ENCODE measurements around the gene PTS. TPM values are rescaled to one million over a fixed set of nuclear protein-coding genes. Genes with fewer than 3 reads are reported as not detected.
A peak's percentile ranks its signal among the peaks of the same experiment; 100 is the strongest.

Gene PTS
- total RNA-seq, 3 donors from 2014 or later, result 27.4 to 29.5 (median 27.7) TPM

DNA sequence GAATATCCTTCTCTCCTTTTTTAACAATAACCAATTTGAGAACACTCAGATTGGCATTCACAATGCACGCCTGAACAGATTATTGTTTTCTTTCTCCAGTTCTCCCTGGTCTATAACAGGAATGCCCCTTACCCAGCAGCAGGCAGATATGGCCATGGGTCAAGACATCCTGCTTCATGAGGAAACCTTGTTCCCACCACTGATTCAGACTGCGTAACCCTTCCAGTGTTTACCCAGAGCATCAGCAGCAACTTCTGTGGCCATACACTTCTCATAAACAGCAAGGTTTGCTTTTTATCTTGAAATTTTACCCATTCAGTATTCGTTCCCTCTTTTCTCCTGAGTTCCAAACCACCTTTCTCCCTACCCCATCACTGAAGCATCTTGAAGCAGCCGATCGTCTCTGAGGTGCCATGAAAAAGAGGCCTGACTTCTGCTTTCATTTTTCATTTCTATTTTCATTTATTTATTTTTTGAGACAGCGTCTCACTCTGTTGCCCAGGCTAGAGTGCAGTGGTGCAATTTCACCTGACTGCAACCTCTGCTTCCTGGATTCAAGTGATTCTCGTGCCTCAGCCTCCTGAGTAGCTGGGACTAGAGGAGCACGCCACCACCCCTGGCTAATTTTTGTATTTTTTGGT is 9.6 kb downstream of the PTS start:
- no peaks in the 10 kb centered on the region for H3K36me3 ChIP-seq (ENCODE audit: low read depth)

DNA sequence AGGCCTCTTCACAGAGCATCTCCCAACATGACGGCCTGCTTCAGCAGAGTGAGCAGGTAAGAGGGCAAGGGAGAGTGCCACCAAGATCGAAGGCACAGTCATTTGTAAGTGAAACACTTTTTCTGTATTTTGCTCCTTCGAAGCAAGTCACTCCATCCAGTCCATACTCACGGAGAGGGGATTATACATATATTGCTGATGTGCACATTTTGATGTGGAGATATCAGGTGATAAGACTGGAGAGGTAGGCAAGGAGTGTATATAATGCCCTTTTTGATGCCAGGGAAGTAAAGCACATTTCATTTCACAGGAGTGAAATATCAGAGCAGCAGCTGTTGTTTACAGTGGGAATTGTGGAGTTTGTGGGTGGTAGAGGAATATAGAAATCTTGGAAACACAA is 11.2 kb downstream of the PTS start:
- no peak overlapping the region for H3K4me3 ChIP-seq
- no peaks in the 10 kb centered on the region for H3K4me1 ChIP-seq (ENCODE audit: low read depth)
- ATAC-seq (no peak), DNase-seq (no peak)
- intact Hi-C loops (cut with DNase I, micrococcal nuclease), result no loop called here
- TF ChIP-seq, protein P1, sequence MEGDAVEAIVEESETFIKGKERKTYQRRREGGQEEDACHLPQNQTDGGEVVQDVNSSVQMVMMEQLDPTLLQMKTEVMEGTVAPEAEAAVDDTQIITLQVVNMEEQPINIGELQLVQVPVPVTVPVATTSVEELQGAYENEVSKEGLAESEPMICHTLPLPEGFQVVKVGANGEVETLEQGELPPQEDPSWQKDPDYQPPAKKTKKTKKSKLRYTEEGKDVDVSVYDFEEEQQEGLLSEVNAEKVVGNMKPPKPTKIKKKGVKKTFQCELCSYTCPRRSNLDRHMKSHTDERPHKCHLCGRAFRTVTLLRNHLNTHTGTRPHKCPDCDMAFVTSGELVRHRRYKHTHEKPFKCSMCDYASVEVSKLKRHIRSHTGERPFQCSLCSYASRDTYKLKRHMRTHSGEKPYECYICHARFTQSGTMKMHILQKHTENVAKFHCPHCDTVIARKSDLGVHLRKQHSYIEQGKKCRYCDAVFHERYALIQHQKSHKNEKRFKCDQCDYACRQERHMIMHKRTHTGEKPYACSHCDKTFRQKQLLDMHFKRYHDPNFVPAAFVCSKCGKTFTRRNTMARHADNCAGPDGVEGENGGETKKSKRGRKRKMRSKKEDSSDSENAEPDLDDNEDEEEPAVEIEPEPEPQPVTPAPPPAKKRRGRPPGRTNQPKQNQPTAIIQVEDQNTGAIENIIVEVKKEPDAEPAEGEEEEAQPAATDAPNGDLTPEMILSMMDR (IDR thresholded peaks at IDR 0.05), result no peak
- H3K36me3 ChIP-seq (ENCODE audit: low read depth), result no peaks in the 10 kb centered on the region
- H3K9me3 ChIP-seq, result no peaks in the 10 kb centered on the region

More for the DNA sequence above, 9.6 kb downstream of the PTS start:
- DNase-seq, result no peak
- Histone ChIP-seq H3K9me3 (no peaks in the 10 kb centered on the region), H3K4me1 (ENCODE audit: low read depth) (no peaks in the 10 kb centered on the region), H3K4me3 (no peak overlapping the region)
- TF ChIP-seq, protein P1 (IDR thresholded peaks at IDR 0.05), result no peak
- intact Hi-C loops (cut with DNase I, micrococcal nuclease), result no loop called here
- no peak for ATAC-seq

DNA sequence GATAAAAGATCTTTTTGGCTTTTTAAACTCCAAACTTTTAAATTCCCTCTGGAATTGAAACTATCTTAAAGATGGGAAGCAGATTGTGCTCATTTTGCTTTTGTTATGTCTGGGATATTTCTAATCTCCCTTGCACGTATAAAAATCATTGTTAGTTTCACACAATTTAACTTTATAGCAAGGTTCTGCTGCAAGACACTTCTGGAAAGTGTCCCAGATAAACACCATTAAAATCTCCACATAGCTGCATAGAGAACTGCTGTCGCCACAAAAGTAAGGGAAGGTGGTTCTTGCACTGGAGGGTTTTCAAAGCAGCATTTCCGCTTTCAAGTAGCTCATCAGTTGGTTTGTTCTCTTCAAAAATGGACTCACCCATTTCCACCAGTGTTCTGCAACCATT is 11.8 kb downstream of the PTS start:
- Histone ChIP-seq H3K4me1 (ENCODE audit: low read depth) (no peaks in the 10 kb centered on the region), H3K9me3 (no peaks in the 10 kb centered on the region), H3K4me3 (no peak overlapping the region), H3K36me3 (ENCODE audit: low read depth) (no peaks in the 10 kb centered on the region)
- no peak for ATAC-seq
- TF ChIP-seq, protein P1 (IDR thresholded peaks at IDR 0.05), result no peak
- DNase-seq, result no peak
- intact Hi-C loops (cut with DNase I, micrococcal nuclease), result no loop called here

DNA sequence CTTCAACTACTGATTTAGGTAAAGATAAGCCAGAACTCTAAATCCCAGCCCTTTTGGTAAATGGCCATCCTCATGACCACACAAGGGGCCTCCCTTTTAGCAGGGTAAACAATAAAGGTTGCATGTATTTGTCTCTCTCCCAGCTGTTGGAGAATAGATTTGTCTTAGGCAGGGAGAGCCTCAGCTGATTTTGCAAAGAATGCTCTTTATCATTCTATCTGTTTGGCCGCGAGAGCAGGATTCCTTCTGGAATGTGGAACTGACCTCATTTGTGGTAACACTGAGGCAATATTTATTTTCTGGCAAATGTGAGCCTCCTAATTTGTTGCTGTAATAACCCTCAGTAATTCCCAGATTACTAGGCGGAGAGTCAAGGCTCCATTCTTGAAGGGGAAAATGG is 15.3 kb downstream of the PTS start:
- peak in 1 of 3 donors; percentile 21 for DNase-seq
- H3K9me3 ChIP-seq, result no peaks in the 10 kb centered on the region
- no peaks in the 10 kb centered on the region for H3K36me3 ChIP-seq (ENCODE audit: low read depth)
- peak; percentile 43 for ATAC-seq
- TF ChIP-seq, protein P1 (IDR thresholded peaks at IDR 0.05), result no peak
- H3K4me1 ChIP-seq (ENCODE audit: low read depth), result no peaks in the 10 kb centered on the region
- H3K4me3 ChIP-seq, result no peak overlapping the region
- intact Hi-C loops (cut with DNase I, micrococcal nuclease), result no loop called here

DNA sequence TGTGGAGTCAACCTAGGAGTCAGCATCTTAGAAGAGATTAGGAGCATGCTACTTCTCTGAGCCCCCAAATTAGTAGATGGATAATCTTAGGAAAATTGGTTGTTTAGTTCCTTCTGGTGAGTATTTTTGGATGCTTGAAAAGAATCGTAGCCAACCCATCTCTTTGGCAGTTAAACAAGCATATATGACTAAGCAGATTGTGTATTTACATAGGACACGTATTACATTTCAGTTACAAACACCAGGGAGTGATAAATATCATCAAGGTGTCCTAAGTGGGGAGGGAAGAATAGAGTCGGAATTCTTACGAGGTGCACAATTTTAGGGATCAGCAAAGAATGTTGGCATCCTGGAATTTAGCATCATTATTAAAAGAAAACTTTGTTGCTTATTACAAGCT is 21.0 kb downstream of the PTS start:
- Histone ChIP-seq H3K4me3 (no peak overlapping the region), H3K4me1 (ENCODE audit: low read depth) (no peaks in the 10 kb centered on the region), H3K36me3 (ENCODE audit: low read depth) (no peaks in the 10 kb centered on the region), H3K9me3 (no peaks in the 10 kb centered on the region)
- TF ChIP-seq, protein P1 (IDR thresholded peaks at IDR 0.05), result no peak
- DNase-seq, result no peak
- intact Hi-C loops (cut with DNase I, micrococcal nuclease), result no loop called here
- no peak for ATAC-seq

GRCh38 chr11:112248201-112248600 is 22.0 kb downstream of the PTS start:
- TF ChIP-seq, protein P1 (IDR thresholded peaks at IDR 0.05), result no peak
- no peak overlapping the region for H3K4me3 ChIP-seq
- no peaks in the 10 kb centered on the region for H3K4me1 ChIP-seq (ENCODE audit: low read depth)
- intact Hi-C loops (cut with DNase I, micrococcal nuclease), result no loop called here
- no peak for ATAC-seq
- H3K36me3 ChIP-seq (ENCODE audit: low read depth), result no peaks in the 10 kb centered on the region
- H3K9me3 ChIP-seq, result no peaks in the 10 kb centered on the region
- no peak for DNase-seq

Data from mucosa of descending colon (tissue), 3 donors.